NCI-H128 (cell line): ENCODE results near the gene CLCN7.

Source experiments
- DNase-seq: peaks from one replicate; lab custom pipeline; 2025; ENCODE audit not compliant: unreplicated experiment; lab: John Stamatoyannopoulos, UW

The CLCN7 gene

DNA sequence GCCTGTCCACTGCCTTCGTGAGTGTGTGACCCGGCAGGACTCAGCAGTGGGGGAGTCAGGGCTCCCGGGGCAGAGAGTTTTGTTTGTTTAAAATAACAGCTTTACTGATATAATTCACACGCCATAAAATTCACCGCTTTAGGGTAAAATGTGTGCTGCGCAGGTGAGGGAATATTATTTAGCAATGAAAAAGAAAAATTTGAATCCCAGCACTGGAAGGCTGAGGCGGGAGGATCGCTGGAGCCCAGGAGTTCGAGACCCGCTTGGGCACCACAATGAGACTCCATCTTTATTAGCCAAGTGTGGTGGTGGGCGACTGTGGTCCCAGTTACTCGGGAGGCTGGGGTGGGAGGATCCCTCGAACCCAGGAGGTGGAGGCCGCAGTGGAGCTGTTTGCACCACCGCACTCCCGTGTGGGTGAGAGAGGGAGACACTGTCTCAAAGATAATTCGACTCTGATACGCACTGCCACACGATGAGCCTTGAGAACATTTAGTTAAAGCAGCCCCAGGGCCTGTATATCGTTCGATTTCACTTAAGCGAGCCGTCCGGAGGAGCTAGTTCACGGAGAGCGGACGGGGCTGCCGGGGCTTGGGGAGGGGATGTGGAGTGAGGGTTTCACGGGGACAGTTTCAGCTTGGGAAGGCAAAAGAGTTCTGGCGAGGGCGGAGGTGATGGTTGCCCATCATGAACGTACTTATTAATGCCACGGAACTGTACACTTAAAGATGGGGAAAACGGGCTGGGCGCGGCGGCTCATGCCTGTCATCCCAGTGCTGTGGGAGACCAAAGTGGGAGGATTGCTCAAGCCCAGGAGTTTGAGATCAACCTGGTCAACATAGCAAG lies 28.5 kb upstream of the CLCN7 start:
- no peak for DNase-seq

DNA sequence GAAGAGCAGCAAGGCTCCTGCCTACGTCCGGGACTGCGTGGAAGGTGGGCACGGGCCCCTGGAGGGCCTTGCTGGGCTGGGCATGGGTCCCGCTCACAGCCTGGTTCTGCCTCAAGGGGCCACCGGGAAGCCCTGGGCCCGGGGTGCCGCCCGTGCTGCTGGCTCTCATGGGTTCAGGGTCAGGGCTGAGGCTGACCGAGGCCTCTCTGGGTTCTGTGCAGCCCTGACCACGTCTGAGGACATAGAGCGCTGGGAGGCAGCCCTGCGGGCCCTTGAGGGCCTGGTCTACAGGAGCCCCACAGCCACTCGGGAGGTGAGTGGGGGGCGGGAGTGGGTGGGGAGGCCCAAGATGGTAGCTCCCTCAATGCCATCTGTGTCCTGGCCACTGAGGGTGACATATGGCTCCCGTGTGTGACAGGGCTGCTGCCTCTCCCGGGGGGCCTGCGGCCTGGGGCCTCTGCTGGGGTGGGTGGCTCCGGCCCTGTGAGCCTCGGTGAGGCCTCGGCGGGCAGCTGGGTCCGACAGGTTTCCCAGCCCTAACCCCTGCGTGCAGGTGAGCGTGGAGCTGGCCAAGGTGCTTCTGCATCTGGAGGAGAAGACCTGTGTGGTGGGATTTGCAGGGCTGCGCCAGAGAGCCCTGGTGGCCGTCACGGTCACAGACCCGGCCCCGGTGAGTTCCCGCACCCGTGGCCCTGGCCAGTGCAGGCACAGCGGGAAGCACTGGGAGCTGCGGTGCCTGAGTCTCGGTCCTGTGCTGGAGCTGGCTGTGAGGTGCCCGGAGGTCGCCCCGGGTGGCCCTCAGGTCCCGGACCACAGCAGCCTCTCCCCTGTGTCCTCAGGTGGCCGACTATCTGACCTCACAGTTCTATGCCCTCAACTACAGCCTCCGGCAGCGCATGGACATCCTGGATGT lies 27.5 kb upstream of the CLCN7 start:
- no peak for DNase-seq

DNA sequence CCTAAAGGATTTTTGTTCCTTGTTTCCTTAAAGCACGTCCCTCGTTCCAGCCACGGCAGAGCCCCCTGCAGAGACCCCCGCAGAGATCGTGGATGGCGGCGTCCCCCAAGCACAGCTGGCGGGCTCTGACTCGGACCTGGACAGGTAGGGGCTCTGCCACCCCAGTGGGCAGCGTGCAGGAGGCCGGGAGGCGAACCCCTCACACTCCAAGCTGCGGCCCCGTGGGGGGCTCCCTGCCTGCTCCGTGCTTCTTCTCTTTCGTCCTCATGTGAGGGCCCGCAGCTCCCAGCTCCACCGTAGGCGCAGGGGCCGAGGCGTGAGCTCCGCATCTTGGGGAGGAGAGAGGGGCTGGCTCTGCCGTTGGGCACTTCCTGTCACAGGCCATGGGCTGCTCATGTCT lies 26.8 kb upstream of the CLCN7 start:
- no peak for DNase-seq

DNA sequence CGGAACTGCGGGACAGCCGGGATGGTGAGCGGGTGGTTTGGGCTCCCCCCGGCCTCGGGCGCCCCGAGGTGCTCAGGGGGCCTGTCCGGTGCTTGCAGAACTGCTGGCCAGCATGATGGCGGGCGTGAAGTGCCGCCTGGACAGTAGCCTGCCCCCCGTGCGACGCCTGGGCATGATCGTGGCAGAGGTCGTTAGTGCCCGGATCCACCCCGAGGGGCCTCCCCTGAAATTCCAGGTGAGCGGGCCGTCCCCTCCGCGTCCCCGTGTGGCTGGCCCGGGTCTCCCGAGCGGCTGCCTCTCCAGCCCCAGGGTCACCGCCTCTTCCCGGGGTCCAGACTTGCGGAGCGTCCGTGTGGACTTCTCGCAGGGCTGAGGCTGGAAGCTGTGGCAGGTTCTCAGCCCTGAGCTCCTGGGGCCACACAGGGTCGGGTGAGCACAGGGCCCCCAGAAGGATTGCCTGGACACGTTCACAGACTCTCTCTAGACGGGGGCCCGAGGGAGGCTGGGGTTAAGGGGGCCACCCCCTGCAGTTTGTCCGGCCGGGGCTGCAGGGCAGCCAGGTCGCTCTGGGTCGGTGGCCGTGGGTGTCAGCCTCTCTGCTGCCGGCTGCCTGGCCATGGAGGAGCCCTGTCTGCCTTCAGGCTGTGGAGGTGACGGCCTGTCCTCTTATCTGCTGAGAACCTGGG lies 25.8 kb upstream of the CLCN7 start:
- no peak for DNase-seq

DNA sequence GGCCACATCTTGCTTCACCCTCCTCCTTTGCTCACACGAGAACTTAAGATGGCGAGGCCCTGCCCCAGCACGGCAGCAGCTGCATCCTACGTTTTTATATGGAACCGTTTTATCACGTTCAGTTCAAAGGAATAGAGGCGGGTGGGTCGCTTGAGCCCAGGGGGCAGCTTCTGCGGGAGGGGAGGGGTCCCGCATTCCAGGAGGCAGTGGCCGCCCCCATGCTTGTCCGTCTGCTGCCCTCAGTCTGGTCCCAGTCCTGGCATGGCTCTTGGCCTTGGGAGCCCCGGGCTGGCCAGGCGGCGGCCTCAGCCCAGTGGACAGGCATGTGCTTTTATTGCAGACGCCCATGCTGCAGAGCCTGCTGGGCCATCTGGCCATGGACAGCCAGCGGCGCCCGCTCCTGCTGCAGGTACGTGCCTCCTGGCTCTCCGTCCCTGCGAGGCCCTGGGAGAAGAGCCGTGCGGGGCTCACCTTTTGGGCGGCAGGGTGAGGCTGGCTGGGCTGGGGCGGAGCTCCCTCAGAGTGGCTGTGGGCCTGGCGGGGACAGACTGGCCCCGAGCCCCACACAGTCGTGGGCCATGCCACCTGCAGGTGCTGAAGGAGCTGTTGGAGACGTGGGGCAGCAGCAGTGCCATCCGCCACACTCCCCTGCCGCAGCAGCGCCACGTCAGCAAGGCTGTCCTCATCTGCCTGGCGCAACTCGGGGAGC lies 25.1 kb upstream of the CLCN7 start:
- DNase-seq = no peak

DNA sequence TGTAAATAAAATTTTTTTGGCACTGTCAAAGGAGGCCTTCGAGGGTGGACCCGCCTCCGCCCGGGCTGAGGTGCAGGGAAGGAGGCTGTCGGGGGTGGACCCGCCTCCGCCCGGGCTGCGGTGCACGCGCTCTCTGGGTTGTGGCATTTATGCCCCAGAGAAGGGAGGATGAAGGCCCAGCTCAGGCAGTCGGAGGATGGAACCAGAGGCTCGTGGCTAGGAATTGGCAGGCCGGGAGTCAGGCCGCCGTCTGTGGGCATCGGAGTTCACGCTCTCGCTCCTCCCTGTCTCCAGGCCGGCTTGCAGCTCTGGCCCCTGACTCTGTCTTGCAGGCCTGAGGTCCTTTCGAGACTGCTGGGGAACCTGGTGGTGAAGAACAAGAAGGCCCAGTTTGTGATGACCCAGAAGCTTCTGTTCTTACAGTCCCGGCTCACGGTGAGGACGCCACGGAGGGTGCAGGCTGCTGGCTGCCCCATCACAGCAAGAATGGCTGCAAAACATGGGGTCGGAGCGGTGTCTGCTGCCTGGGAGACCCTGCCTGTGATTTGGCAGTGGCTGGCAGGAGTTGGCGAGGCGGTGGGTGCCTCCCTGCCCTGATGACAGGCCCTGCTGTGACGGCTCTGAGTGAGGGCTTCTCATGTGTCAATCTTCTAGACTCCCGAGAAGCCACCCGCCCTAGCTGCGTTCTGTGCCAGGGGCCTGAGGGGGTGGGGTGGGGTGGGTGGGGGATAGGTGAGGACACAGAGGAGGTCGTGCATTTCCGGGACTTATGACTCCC lies 24.3 kb upstream of the CLCN7 start:
- DNase-seq = no peak

DNA sequence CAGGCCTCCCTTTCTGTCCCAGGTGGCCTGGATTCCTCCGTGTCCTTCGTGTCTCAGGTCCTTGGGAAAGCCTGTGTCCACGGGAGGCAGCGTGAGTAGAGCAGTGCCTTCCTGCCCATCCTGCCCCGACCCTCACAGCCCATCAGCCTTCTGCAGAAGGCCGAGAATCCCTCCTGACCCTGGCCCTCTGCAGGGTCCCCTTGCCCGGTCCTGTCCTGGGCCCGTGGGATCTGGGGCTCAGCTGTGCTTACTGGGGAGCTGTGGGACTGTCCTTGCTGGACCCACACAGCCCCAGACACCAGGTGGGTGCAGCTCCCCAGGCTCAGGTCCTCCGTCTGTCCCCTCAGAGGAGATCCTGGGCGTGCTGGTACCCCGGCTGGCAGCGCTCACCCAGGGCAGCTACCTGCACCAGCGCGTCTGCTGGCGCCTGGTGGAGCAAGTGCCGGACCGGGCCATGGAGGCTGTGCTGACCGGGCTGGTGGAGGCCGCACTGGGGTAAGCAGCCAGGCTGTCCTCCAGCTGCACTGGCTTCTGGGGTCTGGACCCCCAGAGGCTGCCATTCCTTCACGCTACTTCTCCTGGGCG lies 22.3 kb upstream of the CLCN7 start:
- DNase-seq = no peak

DNA sequence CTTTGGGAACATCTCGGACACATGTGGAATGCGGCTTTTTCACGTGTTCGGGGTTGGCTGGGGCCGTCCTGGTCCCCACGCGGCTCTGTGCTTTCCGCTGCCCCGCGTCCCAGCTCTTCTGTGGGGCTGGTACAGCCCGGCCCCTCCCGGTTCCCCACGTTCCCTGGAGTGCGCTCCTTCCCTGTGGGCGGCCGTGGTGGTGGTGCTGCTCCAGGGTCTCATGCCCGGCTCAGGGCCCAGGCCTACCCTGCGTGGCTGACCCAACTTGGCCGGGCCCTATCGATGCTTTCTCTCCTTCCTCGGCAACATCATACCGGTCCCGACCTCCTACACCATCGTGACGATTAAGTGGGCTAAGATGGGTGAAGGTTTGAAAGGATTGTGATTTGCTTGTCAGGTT lies 21.6 kb upstream of the CLCN7 start:
- no peak for DNase-seq

DNA sequence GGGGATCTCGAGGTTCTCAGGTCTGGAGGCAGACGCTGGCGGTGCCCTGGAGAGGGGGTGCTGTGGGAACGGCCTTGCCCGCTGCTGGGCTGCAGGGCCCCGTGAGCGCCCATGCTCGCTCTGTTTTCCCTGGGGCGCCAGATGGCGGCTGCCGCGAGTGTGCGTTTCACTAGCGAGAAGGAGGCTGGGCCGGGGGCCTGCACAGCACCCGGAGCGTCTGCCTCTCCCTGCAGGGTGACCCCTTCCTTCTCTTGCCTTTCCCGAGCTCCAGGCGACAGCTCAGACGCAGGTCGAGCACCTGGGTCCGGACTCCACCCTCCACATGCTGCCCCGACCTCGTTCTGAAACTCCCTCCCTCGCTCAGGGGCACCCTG lies 21.0 kb upstream of the CLCN7 start:
- no peak for DNase-seq

DNA sequence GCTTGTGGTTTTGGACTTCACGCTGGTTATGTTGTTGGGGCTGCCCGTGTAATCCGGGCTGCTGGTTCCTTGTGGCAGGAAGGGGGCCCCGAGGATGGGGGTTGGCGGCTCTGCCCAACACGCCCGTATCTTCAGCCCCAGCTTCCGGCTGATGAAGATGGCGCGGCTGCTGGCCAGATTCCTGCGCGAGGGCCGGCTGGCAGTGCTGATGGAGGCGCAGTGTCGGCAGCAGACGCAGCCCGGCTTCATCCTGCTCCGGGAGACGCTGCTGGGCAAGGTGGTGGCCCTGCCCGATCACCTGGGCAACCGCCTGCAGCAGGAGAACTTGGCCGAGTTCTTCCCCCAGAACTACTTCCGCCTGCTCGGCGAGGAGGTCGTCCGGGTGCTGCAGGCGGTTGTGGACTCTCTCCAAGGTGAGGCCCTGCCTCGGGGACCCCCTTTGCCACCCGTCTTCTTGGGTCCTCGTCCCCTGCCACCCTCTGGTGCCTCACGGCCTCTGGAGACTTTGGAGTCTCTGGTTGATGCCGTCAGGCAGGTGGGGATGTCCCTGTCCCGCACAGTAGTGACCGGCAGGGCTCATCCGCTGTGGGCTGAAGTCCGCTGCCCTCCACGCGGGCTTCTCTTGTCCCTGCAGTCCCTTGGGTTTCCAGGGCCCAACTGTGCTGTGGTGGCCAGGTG lies 20.5 kb upstream of the CLCN7 start:
- no peak for DNase-seq

DNA sequence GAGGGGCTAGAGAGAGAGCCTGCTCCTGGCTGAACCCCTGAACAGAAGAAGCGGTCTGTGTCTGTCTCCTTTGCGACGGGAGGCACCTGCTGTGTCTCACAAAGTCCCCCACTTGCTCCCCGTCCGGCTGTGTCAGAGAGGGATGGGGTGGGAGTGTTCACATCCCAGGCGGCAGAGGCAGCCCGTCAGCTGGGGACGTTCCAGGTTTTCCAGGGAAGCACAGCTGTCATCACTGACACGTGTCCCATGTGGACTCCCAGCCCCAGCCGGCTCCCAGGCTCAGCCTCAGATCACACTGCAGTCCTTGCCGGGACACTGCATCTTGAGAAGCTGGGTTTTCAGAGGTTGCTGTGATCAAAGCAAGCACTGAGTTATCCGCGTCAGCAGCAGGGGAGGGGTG lies 19.9 kb upstream of the CLCN7 start:
- DNase-seq = no peak

DNA sequence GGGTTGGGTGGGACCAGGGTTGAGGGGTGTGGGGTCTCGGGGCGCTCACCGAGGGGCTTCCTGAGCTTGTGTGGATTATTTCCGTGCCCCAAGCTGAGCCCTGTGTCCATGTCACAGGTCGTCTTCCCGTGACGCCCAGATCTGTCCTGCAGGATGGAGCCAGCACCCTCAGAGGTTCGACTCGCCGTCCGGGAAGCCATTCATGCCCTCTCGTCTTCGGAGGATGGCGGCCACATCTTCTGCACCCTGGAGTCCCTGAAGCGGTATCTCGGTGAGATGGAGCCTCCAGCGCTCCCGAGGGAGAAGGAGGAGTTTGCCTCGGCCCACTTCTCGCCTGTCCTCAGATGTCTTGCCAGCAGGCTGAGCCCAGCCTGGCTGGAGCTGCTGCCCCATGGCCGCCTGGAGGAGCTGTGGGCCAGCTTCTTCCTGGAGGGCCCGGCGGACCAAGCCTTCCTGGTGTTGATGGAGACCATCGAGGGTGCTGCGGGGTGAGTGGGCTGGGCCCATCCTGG lies 19.4 kb upstream of the CLCN7 start:
- no peak for DNase-seq

DNA sequence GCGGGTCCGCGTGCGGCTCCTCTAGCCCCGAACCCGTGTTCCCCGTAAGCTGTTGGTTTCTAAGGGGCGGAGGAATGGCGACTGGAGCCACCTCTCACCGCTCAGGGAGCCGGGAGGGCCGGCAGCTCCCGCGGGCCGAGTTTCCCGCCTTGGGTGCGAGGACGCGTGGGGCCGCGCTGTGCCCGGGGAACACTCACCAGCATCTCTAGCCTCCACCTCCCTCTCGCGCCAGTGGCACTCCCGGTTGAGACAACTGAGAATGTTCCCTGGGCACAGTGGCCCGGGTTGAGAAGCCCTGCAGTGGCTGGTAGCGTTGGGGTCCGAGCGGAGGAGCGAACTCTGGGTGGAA lies 18.9 kb upstream of the CLCN7 start:
- no peak for DNase-seq

DNA sequence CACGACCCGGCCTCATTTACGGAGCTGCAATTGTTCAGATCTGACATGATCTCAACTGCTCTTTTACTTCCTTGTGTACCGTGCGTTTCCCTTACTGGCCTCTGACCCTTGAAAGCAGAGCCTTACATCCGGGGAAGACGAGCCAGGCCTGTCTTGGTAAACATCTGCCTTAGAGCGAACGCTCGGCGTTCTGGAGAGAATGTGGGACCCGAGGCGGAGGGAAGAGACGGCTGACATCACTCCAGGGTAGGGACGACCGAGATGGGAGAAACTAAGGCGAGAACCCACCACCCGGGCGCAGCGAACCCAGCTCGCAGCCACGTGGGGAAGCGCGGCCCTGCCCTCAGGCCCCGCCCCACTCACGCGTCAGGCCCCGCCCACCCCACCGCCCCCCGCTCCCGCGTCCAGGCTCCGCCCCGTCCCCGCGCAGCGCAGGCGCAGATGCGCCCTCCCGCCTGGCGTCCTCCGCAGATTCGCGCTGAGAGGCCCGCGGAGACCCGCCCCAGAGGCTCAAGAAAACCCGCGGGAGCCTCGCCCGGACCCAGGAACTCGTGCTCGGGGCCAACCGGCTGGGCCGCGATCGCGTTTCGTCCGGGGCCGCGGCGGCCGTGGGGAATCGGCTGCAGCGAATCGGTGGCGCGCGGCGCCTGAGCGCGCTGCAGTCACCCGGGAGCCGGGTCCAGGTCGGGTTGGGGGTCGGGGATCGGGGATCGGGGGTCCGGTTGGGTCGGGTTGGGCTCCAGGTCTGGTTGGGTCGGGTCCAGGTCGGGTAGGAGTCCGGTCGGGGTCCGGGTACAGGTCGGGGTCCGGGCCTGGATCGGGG lies 18.3 kb upstream of the CLCN7 start, which contains the start of gene TELO2:
TELO2 (plus strand) TSS at position 438 of the 823 bp plus-strand sequence. CDS start 922 bp downstream, outside the sequence.
- DNase-seq = no peak

DNA sequence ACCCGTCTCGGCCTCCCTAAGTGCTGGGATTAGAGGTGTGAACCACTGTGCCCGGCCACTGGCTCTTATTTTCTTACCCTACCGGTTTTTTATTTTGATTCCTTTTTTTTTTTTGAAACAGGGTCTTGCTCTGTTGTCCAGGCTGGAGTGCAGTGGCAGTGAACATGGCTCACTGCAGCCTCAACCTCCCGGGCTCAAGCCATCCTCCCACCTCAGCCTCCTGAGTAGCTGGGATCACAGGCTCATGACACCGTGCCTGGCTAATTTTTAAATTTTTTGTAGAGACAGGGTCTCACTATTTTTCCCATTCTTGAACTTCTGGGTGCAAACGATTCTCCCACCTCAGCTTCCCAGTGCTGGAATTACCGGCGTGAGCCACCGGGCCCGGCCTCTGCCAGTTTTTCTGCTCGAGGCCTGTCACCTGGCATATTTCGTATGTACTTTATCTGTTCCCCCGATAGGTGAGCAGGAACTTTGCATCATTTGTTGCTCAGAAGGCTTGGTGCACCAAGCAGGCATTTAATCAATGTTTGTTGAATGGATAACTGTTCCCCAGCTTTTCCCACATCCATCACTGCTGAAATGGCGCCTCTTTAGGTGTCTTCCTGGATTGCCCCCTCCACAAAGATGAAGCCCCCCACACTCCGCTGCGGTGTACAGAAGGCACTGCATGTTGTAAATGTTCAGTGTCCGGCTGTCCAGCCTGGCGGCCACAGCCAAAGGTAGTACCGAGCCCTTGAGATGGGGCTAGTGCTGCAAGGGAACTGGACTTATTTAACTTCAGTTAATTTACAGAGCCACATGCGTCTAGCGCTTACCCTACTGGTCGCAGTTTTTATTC lies 17.5 kb upstream of the CLCN7 start:
- DNase-seq = no peak

DNA sequence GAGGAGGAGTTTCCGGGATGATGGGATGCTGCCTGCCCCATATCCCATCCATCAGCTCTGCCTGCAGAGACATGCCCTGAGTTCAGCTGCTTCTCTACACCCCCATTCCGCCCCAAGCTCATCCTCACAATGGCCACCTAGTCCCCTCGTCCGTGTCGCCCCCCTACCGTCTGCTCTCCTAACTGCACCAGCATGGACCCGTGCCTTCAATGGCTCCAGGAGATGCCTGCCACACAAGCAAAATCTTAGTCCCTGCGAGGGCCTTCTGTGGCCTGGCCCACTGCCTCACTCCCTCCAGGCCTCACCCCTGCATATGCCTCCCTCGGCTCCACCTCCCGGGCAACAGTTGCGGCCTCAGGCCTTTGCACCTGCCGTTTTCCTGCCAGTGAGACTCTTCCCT lies 16.5 kb upstream of the CLCN7 start:
- no peak for DNase-seq

DNA sequence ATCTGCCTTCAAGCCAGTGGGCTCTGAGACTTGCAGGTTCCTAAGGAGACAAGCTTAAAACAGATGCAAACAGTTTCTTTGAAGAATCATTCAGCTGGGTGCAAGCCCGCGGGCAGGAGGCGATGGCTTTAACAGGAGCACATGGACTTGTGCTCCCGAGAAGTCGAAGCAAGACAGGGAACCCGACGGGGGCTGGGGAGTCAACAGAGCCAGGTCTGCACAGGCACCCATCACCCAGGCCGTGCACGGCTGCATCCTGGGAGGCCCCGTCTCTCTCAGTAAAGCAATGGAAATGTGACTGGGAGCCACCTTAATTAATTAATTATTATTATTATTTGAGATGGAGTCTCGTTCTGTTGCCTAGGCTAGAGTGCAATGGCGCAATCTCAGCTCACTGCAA lies 14.2 kb upstream of the CLCN7 start:
- DNase-seq = no peak
